GM23338 (cell line): ENCODE measurements around the gene PPCDC. TPM values are rescaled to one million over a fixed set of nuclear protein-coding genes. Genes with fewer than 3 reads are reported as not detected.

Experiments
- ATAC-seq: fragments of 200-7000 bp; cut with Tn5 transposase; 3 replicates; pipeline ENCODE4 v1.9.1; 2020
- DNase-seq: peaks from one replicate; pipeline ENCODE4 v3.0.0-alpha.2; 2015; ENCODE audit warnings: low spot score
- H2AFZ ChIP-seq: fragments of 200-600 bp; sonication (generic); 2 replicates; pipeline ENCODE4 v1.8.0; 2016; ENCODE audit warnings: antibody characterized with exemption, mild to moderate bottlenecking, moderate library complexity
- H3F3A ChIP-seq: fragments of 200-600 bp; sonication (generic); replicated peaks from 2 replicates; pipeline ENCODE4 v1.8.0; 2017; ENCODE audit warnings: antibody characterized with exemption, mixed run types, low read depth
- H3K27ac ChIP-seq: fragments of 200-600 bp; sonication (generic); 2 replicates; pipeline ENCODE4 v1.6.1; 2016; ENCODE audit warnings: low read depth
- H3K27me3 ChIP-seq: fragments of 200-600 bp; sonication (generic); 2 replicates; pipeline ENCODE4 v1.8.0; 2016; ENCODE audit warnings: mild to moderate bottlenecking, mixed run types, moderate library complexity; ENCODE audit not compliant: insufficient read depth
- H3K36me3 ChIP-seq: fragments of 200-600 bp; sonication (generic); 2 replicates; pipeline ENCODE4 v1.8.0; 2016; ENCODE audit warnings: mild to moderate bottlenecking; ENCODE audit not compliant: insufficient read depth
- H3K4me1 ChIP-seq: fragments of 200-600 bp; sonication (generic); 2 replicates; pipeline ENCODE4 v1.8.0; 2016; ENCODE audit warnings: mild to moderate bottlenecking, moderate library complexity; ENCODE audit not compliant: insufficient read depth
- H3K4me2 ChIP-seq: fragments of 200-600 bp; sonication (generic); 2 replicates; pipeline ENCODE4 v1.7.1; 2017; ENCODE audit warnings: mixed run types
- H3K4me3 ChIP-seq: fragments of 200-600 bp; sonication (generic); 2 replicates; pipeline ENCODE4 v1.6.1; 2016; ENCODE audit warnings: mixed run types
- H3K79me2 ChIP-seq: fragments of 200-600 bp; sonication (generic); replicated peaks from 2 replicates; pipeline ENCODE4 v1.8.0; 2017; ENCODE audit warnings: mild to moderate bottlenecking; ENCODE audit not compliant: insufficient read depth
- H3K9me2 ChIP-seq: fragments of 200-600 bp; sonication (generic); 2 replicates; pipeline ENCODE4 v1.8.0; 2017; ENCODE audit not compliant: insufficient read depth
- H4K20me1 ChIP-seq: fragments of 200-600 bp; sonication (generic); replicated peaks from 2 replicates; pipeline ENCODE4 v1.8.0; 2017; ENCODE audit warnings: mild to moderate bottlenecking; ENCODE audit not compliant: insufficient read depth
- H3K27ac Mint-ChIP-seq: 2 replicates; pipeline ENCODE4 v1.8.0; 2020; ENCODE audit warnings: inconsistent platforms, mild to moderate bottlenecking, moderate library complexity, mixed read lengths
- H3K27me3 Mint-ChIP-seq: 3 replicates; pipeline ENCODE4 v1.8.0; 2022; ENCODE audit warnings: low read depth, mild to moderate bottlenecking, moderate library complexity, mixed read lengths, inconsistent platforms; ENCODE audit not compliant: insufficient read depth, poor library complexity
- H3K36me3 Mint-ChIP-seq: 3 replicates; pipeline ENCODE4 v1.8.0; 2021; ENCODE audit warnings: low read depth, mild to moderate bottlenecking, inconsistent platforms, moderate library complexity, mixed read lengths
- H3K4me1 Mint-ChIP-seq: 3 replicates; pipeline ENCODE4 v1.8.0; 2020; ENCODE audit warnings: mild to moderate bottlenecking, inconsistent platforms, mixed read lengths
- H3K4me3 Mint-ChIP-seq: 3 replicates; pipeline ENCODE4 v1.8.0; 2021; ENCODE audit warnings: moderate library complexity, mild to moderate bottlenecking, inconsistent platforms, mixed read lengths
- H3K9me3 Mint-ChIP-seq: 3 replicates; pipeline ENCODE4 v1.8.0; 2020; ENCODE audit warnings: moderate library complexity, mild to moderate bottlenecking, inconsistent platforms, mixed read lengths
- CREB1 ChIP-seq: fragments of 250-450 bp; sonication (Bioruptor Pico); IDR thresholded peaks from 2 replicates; pipeline ENCODE4 v1.5.0; 2020; ENCODE audit warnings: low read depth, mild to moderate bottlenecking, moderate library complexity
- CTCF ChIP-seq, 2 experiments: fragments of 200-600 bp in 1 of 2; sonication (generic) in 1 of 2; conservative IDR thresholded peaks; 2 replicates each; pipeline versions ENCODE4 v1.5.1 to v1.6.1; 2016 to 2017; ENCODE audit warnings: antibody characterized with exemption in 2 of 2, low read depth in 2 of 2, mild to moderate bottlenecking in 2 of 2, moderate library complexity in 1 of 2
- ETS1 ChIP-seq: IDR thresholded peaks from 2 replicates; pipeline ENCODE4 v1.6.1; 2016; ENCODE audit warnings: antibody characterized with exemption
- EZH2 ChIP-seq: fragments of 200-600 bp; sonication (generic); IDR thresholded peaks from one replicate; pipeline ENCODE4 v1.8.0; 2017; ENCODE audit warnings: antibody characterized with exemption, mild to moderate bottlenecking, low read depth; ENCODE audit not compliant: unreplicated experiment
- EZH2phosphoT487 ChIP-seq: fragments of 200-600 bp; sonication (generic); IDR thresholded peaks from one replicate; pipeline ENCODE4 v1.8.1; 2018; ENCODE audit warnings: antibody characterized with exemption; ENCODE audit not compliant: unreplicated experiment
- JUNB ChIP-seq: IDR thresholded peaks from one replicate; pipeline ENCODE4 v1.6.1; 2016; ENCODE audit warnings: antibody characterized with exemption; ENCODE audit not compliant: unreplicated experiment
- NANOG ChIP-seq: IDR thresholded peaks from 2 replicates; pipeline ENCODE4 v1.6.1; 2016; ENCODE audit warnings: antibody characterized with exemption, borderline replicate concordance
- POLR2AphosphoS5 ChIP-seq: IDR thresholded peaks from 2 replicates; pipeline ENCODE4 v1.6.1; 2016; ENCODE audit warnings: antibody characterized with exemption, low read depth
- REST ChIP-seq: IDR thresholded peaks from one replicate; pipeline ENCODE4 v1.6.1; 2018; ENCODE audit warnings: antibody characterized with exemption; ENCODE audit not compliant: unreplicated experiment
- STAT1 ChIP-seq: IDR thresholded peaks from one replicate; pipeline ENCODE4 v1.6.1; 2016; ENCODE audit warnings: antibody characterized with exemption; ENCODE audit not compliant: unreplicated experiment
- ZNF114 ChIP-seq: fragments of 250-450 bp; sonication (Bioruptor Pico); IDR thresholded peaks from 2 replicates; pipeline ENCODE4 v1.5.0; 2020; ENCODE audit warnings: mild to moderate bottlenecking, moderate library complexity
- ZNF331 ChIP-seq: fragments of 250-450 bp; sonication (Bioruptor Pico); IDR thresholded peaks from 2 replicates; pipeline ENCODE4 v1.5.0; 2020; ENCODE audit warnings: low read depth, mild to moderate bottlenecking, moderate library complexity
- ZNF462 ChIP-seq: fragments of 250-450 bp; sonication (Bioruptor Pico); IDR thresholded peaks from 2 replicates; pipeline ENCODE4 v1.5.0; 2020; ENCODE audit warnings: mild to moderate bottlenecking, moderate library complexity
- polyA plus RNA-seq: library from polyadenylated mRNA; unstranded; fragments of >200 nt; fragmentation: Nextera tagmentation; extraction: Ambion mirVana; gene quantifications from 2 replicates; pipeline ENCODE4 v1.2.1, GENCODE V29; 2016
- total RNA-seq: library from RNA; depleted of rRNA; stranded (reverse); fragments of >200 nt; shearing (Covaris generic); gene quantifications from 2 replicates; pipeline ENCODE4 v1.2.3, GENCODE V29; 2014

PPCDC gene
- total and polyA plus RNA-seq, 2 experiments from 2014 or later, result 17.8 to 40.2 TPM

DNA sequence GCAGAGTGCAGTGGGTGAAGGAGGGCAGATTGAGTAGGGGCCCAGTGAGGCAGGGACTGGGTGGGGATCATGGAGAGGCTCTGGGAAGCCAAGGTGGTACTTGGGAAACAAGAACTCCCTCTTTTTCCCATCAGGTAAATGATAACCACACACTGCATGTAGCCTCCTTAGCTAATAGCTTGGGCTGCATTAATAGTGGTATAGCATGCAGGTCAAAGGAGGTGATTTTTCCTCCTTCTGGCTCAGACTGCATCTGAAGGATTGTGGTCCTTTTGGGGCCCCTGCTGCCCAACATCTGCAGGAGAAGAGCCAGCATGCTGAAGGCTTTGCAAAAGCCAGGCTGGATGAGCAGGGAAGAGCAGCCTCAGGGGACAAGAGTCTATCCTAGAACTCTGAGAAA lies 45.4 kb downstream of the PPCDC start:
- no peak for DNase-seq
- Mint-ChIP-seq H3K4me1 (peaks cover 3% of the 10 kb centered on the region; the same call in 1 of the 3 replicates), H3K36me3 (peaks cover 19% of the 10 kb centered on the region), H3K4me3 (no peak overlapping the region), H3K27me3 (peaks cover 9% of the 10 kb centered on the region), H3K9me3 (peaks cover 24% of the 10 kb centered on the region), H3K27ac (no peak overlapping the region)
- TF ChIP-seq POLR2AphosphoS5 (no peak), STAT1 (no peak), ZNF462 (no peak), EZH2 (no peak), EZH2phosphoT487 (no peak), CREB1 (no peak), ZNF331 (CRISPR knock-in tag) (no peak), JUNB (no peak), CTCF (conservative IDR thresholded peaks at IDR 0.05; ENCODE audit: low read depth in 2 of 2) (no peak), REST (no peak), ETS1 (no peak), NANOG (no peak), ZNF114 (no peak)
- Histone ChIP-seq H3K79me2 (no peaks in the 10 kb centered on the region), H3F3A (no peaks in the 10 kb centered on the region), H3K4me1 (no peaks in the 10 kb centered on the region; the same call in 1 of the 2 replicates), H3K36me3 (no peaks in the 10 kb centered on the region), H3K27me3 (no peaks in the 10 kb centered on the region), H4K20me1 (no peaks in the 10 kb centered on the region), H3K9me2 (no peaks in the 10 kb centered on the region), H3K27ac (no peak overlapping the region), H3K4me3 (no peak overlapping the region), H2AFZ (no peak overlapping the region), H3K4me2 (no peak overlapping the region)
- ATAC-seq, result no peak
